Fibroblast of lung (primary cell): ENCODE results near the gene MYRIP.

Experiments used
- CTCF ChIP-seq, 2 donors: IDR thresholded peaks in 1 of 2; conservative IDR thresholded peaks in 1 of 2; 1 replicate in 1 of 2; 2 replicates in 1 of 2; pipeline ENCODE4 v1.5.1; 2011 to 2012; ENCODE audit warnings: low read length in 2 of 2, control low read depth in 1 of 2, inconsistent platforms in 1 of 2, low read depth in 1 of 2, mild to moderate bottlenecking in 1 of 2
- EZH2 ChIP-seq: IDR thresholded peaks from 2 replicates; pipeline ENCODE4 v1.5.1; 2012; ENCODE audit warnings: low read length, control low read depth, mild to moderate bottlenecking; ENCODE audit errors: missing control alignments

- TF ChIP-seq CTCF (conservative IDR thresholded peaks at IDR 0.05 in 1 of 2, IDR thresholded peaks at IDR 0.05 in 1 of 2; ENCODE audit: low read depth in 1 of 2, low read length in 2 of 2) (no peak), EZH2 (no peak)
These were observed 423.2 kb downstream of the MYRIP start for GRCh38 chr3:40232626-40233025.
